ENCODE results near the gene ZNF518A. TPM values are rescaled to one million over a fixed set of nuclear protein-coding genes. Genes with fewer than 3 reads are reported as not detected.

Gene ZNF518A
- total and polyA plus RNA-seq, 2 donors (not counting 3 experiments of a cell fraction or from before 2014, with no cell fraction given) = 2.9 to 12.1 TPM

DNA sequence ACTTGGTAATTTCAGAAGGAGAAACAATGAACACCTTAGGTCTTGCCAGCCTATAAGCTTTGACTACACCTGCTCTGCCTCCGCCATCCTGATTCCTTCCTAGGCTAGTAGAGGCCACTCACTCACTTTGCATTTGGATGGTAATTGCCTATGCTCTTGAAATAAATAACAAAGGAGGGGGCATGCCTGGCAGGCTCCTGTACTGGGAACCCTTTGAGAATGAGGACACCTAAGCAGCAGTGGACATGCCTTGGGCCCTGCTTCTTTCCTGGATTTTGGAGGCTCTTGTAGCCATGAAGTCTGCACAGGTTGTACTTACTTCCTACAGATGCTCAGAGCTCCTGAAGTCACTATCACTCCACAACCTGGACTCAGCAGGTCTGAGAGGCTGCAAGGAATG lies 75.5 kb downstream of the ZNF518A start:
- H3K27me3 ChIP-seq (ENCODE audit: control insufficient read depth in 2 of 2, insufficient read depth in 2 of 2, low read length in 2 of 2) = peaks cover 0 to 3% of the 10 kb centered on the region in 2 experiments
- CTCF ChIA-PET = interaction anchor here (0.9 to 2.4 kb wide), 3 partner anchors 24 to 189 kb away, joined by 3 to 6 read pairs (median 4); no protein-coding TSS in a partner anchor
- no peak for FAIRE-seq
- H3K9me1 ChIP-seq (replicated peaks; ENCODE audit: control insufficient read depth, extremely low read depth, insufficient read depth, low read length) = no peaks in the 10 kb centered on the region
- H3K4me3 ChIP-seq (replicated peaks in 1 of 3; ENCODE audit: insufficient read depth in 1 of 3, low read depth in 1 of 3, low read length in 3 of 3) = no peak overlapping the region
- no peak overlapping the region for H2AFZ ChIP-seq (ENCODE audit: low read depth, low read length)
- H4K20me1 ChIP-seq (replicated peaks; ENCODE audit: control insufficient read depth, extremely low read depth, insufficient read depth, low read length) = no peaks in the 10 kb centered on the region
- no peak overlapping the region for H3K4me2 ChIP-seq (ENCODE audit: insufficient read depth, low read length)
- POLR2A ChIA-PET = no interaction called here
- BruUV-seq (replicated peaks) = no TSS peak
- H3K36me3 ChIP-seq (ENCODE audit: control insufficient read depth in 2 of 2, extremely low read depth in 1 of 2, insufficient read depth in 2 of 2, low read length in 2 of 2) = no peaks in the 10 kb centered on the region
- no peaks in the 10 kb centered on the region for H3K4me1 ChIP-seq (ENCODE audit: control insufficient read depth, extremely low read depth, insufficient read depth, low read length)
- H3K9me3 ChIP-seq (replicated peaks; ENCODE audit: control insufficient read depth, insufficient read depth, low read length) = no peaks in the 10 kb centered on the region
- H3K79me2 ChIP-seq (ENCODE audit: control insufficient read depth, insufficient read depth, low read length) = no peaks in the 10 kb centered on the region
- dilution Hi-C loops (cut with MboI; ENCODE audit: extremely low pct_ligation_motif_present, low sequenced_read_pairs) = no loop called here
- H3K9ac ChIP-seq (replicated peaks; ENCODE audit: extremely low read depth, insufficient read depth, low read length) = no peak overlapping the region
- no peak for DNase-seq (ENCODE audit: low read depth, low spot score)
- intact Hi-C loops (cut with micrococcal nuclease) = no loop called here
- TF ChIP-seq MYC (IDR thresholded peaks at IDR 0.05; ENCODE audit: low read depth, low read length) = no peak
- TF ChIP-seq POLR2A (IDR thresholded peaks at IDR 0.05; ENCODE audit: low read depth, low read length) = no peak
- TF ChIP-seq, protein P1, sequence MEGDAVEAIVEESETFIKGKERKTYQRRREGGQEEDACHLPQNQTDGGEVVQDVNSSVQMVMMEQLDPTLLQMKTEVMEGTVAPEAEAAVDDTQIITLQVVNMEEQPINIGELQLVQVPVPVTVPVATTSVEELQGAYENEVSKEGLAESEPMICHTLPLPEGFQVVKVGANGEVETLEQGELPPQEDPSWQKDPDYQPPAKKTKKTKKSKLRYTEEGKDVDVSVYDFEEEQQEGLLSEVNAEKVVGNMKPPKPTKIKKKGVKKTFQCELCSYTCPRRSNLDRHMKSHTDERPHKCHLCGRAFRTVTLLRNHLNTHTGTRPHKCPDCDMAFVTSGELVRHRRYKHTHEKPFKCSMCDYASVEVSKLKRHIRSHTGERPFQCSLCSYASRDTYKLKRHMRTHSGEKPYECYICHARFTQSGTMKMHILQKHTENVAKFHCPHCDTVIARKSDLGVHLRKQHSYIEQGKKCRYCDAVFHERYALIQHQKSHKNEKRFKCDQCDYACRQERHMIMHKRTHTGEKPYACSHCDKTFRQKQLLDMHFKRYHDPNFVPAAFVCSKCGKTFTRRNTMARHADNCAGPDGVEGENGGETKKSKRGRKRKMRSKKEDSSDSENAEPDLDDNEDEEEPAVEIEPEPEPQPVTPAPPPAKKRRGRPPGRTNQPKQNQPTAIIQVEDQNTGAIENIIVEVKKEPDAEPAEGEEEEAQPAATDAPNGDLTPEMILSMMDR (IDR thresholded peaks at IDR 0.05; ENCODE audit: extremely low read depth in 1 of 2, insufficient read depth in 1 of 2, low read depth in 1 of 2, low read length in 2 of 2) = no peak
- TF ChIP-seq EZH2 (IDR thresholded peaks at IDR 0.05; ENCODE audit: borderline replicate concordance, low read depth, low read length, severe bottlenecking) = no peak
- TF ChIP-seq GATA2 (IDR thresholded peaks at IDR 0.05; ENCODE audit: insufficient read depth, insufficient read length, low read depth, low read length) = no peak
- no peak overlapping the region for H3K27ac ChIP-seq (ENCODE audit: insufficient read depth, low read depth, low read length)

DNA sequence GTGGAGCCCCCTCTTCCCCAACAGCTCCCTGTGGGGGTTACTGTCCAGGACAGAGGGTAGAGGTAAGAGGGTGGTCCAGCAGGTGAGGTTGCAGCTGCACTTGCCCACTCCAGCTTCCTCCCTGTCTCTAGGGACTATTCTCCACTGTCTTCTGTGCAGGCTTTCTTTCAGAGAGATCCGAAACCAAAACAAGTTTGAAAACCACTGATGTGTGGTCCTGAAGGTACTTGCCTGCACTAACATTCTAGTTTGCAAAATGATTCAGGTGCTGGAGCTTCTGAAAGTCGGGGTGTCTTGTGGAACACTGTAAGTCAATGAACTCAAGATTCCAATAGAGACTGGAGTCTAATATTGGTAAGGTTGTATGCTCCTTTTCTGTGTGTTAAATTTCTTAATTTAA lies 78.2 kb downstream of the ZNF518A start:
- no peak overlapping the region for H3K9ac ChIP-seq (replicated peaks; ENCODE audit: extremely low read depth, insufficient read depth, low read length)
- no peaks in the 10 kb centered on the region for H3K9me1 ChIP-seq (replicated peaks; ENCODE audit: control insufficient read depth, extremely low read depth, insufficient read depth, low read length)
- dilution Hi-C loops (cut with MboI; ENCODE audit: extremely low pct_ligation_motif_present, low sequenced_read_pairs) (no loop called here), intact Hi-C loops (cut with micrococcal nuclease) (no loop called here)
- TF ChIP-seq, protein P2, sequence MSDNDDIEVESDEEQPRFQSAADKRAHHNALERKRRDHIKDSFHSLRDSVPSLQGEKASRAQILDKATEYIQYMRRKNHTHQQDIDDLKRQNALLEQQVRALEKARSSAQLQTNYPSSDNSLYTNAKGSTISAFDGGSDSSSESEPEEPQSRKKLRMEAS (IDR thresholded peaks at IDR 0.05; ENCODE audit: insufficient read depth, insufficient read length) = no peak
- TF ChIP-seq MYC (IDR thresholded peaks at IDR 0.05; ENCODE audit: low read depth, low read length) = no peak
- no peak for TF ChIP-seq POLR2AphosphoS5 (IDR thresholded peaks at IDR 0.05; ENCODE audit: insufficient read depth, low read depth, low read length)
- TF ChIP-seq, protein P1 (IDR thresholded peaks at IDR 0.05; ENCODE audit: extremely low read depth in 1 of 2, insufficient read depth in 1 of 2, low read depth in 1 of 2, low read length in 2 of 2) = no peak
- no peaks in the 10 kb centered on the region for H3K79me2 ChIP-seq (ENCODE audit: control insufficient read depth, insufficient read depth, low read length)
- no peaks in the 10 kb centered on the region for H3K4me1 ChIP-seq (ENCODE audit: control insufficient read depth, extremely low read depth, insufficient read depth, low read length)
- no TSS peak for BruUV-seq (replicated peaks)
- no peaks in the 10 kb centered on the region for H4K20me1 ChIP-seq (replicated peaks; ENCODE audit: control insufficient read depth, extremely low read depth, insufficient read depth, low read length)
- H3K9me3 ChIP-seq (replicated peaks; ENCODE audit: control insufficient read depth, insufficient read depth, low read length) = no peaks in the 10 kb centered on the region
- FAIRE-seq = no peak
- no peaks in the 10 kb centered on the region for H3K36me3 ChIP-seq (ENCODE audit: control insufficient read depth in 2 of 2, extremely low read depth in 1 of 2, insufficient read depth in 2 of 2, low read length in 2 of 2)
- peaks cover 0 to 3% of the 10 kb centered on the region in 2 experiments for H3K27me3 ChIP-seq (ENCODE audit: control insufficient read depth in 2 of 2, insufficient read depth in 2 of 2, low read length in 2 of 2)
- H3K27ac ChIP-seq (ENCODE audit: insufficient read depth, low read depth, low read length) = no peak overlapping the region
- DNase-seq (ENCODE audit: low read depth, low spot score) = no peak
- H3K4me3 ChIP-seq (replicated peaks in 1 of 3; ENCODE audit: insufficient read depth in 1 of 3, low read depth in 1 of 3, low read length in 3 of 3) = no peak overlapping the region
- H2AFZ ChIP-seq (ENCODE audit: low read depth, low read length) = no peak overlapping the region
- CTCF ChIA-PET = interaction anchor here (0.9 kb wide), 1 partner anchor 126 kb away, joined by 3 read pairs; no protein-coding TSS in a partner anchor
- H3K4me2 ChIP-seq (ENCODE audit: insufficient read depth, low read length) = no peak overlapping the region
- POLR2A ChIA-PET = no interaction called here

Data from endothelial cell of umbilical vein (primary cell).